HG03571 (cell line): ENCODE measurements around the gene FANCG.

ENCODE experiments used
- ATAC-seq: cut with Tn5 transposase; IDR thresholded peaks from one replicate; pipeline ENCODE4 v1.9.1; 2021; ENCODE audit not compliant: unreplicated experiment

The FANCG gene

DNA sequence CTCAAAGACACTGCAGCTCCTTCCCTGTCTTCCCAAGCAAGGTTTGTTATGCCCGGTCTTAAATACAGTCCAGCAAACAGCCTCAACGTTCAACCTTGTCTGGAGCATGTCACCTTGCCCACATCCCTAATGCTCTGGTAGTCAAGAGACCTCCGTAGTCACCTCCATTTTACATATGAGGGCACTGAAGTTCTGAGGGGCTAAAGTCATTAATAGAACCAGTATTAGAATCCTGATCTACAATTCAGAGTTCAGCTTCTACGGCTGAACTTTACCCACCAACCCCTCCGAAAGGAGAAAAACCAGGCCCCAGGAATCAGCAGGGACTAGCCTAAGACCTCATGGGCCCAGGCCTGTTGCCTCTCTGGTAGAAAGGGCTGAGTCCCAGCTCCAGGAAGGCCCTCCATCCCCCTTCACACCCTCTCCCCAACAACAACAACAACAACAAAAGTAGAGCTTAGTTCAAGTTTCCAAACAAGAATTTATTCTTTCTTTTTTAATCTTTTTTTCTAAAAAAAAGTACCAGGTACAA, 24.0 kb upstream of the FANCG start:
- no peak for ATAC-seq

GRCh38 chr9:35102769-35103659, 23.3 kb upstream of the FANCG start, which contains the start of gene STOML2:
TSS of gene STOML2 (minus strand) at chr9:35103131. CDS start at chr9:35103094, 37 bp downstream.
- ATAC-seq: peak; percentile 85

- ATAC-seq: peak; percentile 2
These were observed 22.7 kb upstream of the FANCG start for GRCh38 chr9:35102465-35102768.

GRCh38 chr9:35097573-35097972, 17.8 kb upstream of the FANCG start:
- no peak for ATAC-seq

- peak; percentile 79 for ATAC-seq
These were observed 16.5 kb upstream of the FANCG start, which contains the start of gene PIGO for GRCh38 chr9:35096035-35096849. TSS of gene PIGO (minus strand) at chr9:35096591. CDS start at chr9:35095565, 1,026 bp downstream.

DNA sequence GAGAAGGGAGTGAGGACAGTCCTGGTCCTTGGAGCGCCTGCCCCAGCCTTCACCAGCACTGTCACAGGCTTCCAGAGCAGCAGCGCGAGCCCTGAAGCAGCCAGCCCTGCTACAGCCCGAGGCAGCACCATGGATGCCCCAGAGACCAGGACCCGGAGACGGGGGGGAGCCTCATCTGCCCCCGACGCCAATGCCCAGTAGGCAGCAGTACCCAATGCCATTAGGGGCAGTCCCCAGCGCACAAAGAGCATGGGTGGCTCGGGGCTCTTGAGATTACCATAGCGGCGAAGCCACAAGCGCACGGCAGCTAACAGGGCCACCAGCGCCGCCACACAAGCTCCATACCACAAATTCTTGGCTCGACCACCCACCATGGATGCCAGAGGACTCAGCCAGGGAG, 11.8 kb upstream of the FANCG start:
- no peak for ATAC-seq

DNA sequence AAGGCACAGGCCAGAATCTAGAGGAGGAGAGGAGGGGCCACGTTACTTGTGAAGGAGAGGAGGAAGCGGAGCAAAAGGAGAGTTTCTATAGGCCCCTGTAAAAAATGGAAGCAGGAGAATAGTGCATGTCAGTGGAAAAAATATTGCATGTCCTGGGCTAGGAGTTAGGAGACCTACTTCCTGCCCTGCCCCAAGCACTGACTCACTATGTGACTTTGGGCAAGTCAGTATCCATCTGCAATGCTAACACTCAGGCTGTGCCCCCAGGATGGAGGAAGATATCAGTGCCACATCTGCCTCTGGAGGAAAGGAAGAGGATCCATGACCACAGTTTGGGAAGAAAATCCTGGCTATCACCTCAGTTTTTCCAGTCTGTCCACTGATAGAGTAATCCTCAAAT, 9.7 kb upstream of the FANCG start:
- no peak for ATAC-seq

DNA sequence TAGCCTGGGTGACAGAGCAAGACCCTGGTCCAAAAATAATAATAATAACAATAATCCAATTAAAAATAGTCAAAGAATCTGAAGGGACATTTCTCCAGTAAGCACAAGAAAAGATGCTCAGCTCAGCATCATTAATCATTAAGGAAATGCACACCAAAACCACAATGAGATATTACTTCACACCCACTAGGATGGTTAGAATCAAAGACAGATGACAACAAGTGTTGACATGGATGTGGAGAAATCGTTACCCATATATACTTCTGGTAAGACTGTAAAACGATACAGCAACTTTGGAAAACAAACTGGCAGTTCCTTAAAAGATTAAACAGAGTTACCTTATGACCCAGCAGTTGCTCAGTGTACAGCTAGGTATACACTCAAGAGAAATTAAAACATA, 5.3 kb upstream of the FANCG start:
- ATAC-seq: no peak

DNA sequence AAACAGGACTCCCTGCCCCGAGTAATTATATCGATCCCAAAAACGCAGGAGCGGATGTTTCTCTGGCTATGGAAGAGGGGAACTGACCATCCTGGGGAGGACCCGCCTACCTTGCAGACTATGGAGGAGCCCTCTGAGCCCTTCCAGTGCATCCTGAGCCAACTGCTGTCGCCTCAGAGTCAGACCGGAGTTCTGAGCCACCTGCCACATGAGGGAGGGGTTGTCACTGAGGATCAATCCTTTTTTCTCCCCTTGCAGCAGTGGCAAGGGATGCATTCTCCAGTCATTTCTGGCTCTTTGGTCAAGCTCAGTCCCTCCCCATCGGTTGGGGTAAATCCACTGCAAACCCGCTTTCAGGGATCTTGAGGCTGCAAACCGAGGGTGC, 709 bp downstream of the FANCG start:
- ATAC-seq: no peak

GRCh38 chr9:35078066-35078465, 1.7 kb downstream of the FANCG start:
- no peak for ATAC-seq

GRCh38 chr9:35076848-35077247, 2.9 kb downstream of the FANCG start:
- no peak for ATAC-seq

- ATAC-seq: no peak
These were observed 4.4 kb downstream of the FANCG start for GRCh38 chr9:35075358-35075757.

- no peak for ATAC-seq
These were observed 5.0 kb downstream of the FANCG start for GRCh38 chr9:35074791-35075190.

GRCh38 chr9:35074141-35074540, 5.6 kb downstream of the FANCG start:
- no peak for ATAC-seq

DNA sequence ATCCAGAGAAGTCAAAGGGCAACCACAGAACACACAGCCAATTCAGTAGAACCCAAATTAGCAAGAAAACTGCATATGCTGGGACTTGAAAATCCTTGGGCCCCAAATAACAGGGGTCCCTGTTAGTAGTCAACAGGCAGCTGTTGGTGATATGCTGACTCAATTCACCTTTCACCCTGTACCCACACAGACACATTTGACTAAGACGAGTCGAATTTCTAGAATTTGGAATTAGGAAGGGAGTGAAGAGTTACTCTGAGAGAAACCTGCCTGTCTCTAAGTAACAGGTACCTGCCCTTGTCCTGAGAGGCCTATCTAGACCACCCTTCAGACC, 6.5 kb downstream of the FANCG start:
- no peak for ATAC-seq

DNA sequence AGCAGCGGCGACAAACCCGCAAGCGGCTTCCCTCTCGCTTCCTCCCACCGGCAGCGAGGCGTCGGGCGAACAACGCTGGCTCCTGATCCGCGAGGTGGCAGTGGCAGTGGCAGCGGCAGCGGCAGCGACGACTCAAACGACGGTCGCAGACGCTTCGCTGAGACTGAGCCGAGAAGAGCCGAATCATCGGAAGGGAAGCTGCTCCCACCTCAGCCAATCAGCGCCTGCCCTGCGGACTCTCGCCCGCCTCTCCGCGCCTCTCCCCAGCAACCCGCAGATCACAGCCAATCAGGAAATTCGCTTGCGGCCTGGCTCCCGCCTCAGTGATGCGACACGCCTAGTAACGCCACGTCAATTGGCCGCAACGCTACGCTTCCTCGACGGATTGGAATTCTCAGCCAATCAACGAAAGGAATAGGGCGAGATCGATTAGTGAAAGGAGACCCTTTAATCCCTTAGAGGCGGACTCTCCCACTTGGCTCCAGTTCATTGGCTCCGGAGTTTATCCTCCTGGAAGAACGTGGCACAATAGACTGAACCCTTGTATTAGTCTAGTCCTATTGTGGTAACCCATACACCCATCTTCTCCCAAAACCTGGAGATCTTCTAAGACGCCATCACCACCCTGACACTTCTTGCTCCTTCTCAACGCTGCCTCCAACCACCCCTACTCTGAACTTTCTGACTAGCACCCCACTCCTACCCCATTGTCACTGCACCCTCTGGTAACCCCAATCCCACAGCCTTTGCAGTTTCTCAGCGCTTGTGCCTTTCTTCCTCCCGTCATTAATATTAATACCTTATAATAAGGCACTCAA, 7.1 kb downstream of the FANCG start, which contains the start of gene VCP:
Gene VCP (minus strand): TSS at position 165 of the 818 bp plus-strand sequence. CDS start 272 bp downstream, outside the sequence.
- peak; percentile 83 for ATAC-seq

DNA sequence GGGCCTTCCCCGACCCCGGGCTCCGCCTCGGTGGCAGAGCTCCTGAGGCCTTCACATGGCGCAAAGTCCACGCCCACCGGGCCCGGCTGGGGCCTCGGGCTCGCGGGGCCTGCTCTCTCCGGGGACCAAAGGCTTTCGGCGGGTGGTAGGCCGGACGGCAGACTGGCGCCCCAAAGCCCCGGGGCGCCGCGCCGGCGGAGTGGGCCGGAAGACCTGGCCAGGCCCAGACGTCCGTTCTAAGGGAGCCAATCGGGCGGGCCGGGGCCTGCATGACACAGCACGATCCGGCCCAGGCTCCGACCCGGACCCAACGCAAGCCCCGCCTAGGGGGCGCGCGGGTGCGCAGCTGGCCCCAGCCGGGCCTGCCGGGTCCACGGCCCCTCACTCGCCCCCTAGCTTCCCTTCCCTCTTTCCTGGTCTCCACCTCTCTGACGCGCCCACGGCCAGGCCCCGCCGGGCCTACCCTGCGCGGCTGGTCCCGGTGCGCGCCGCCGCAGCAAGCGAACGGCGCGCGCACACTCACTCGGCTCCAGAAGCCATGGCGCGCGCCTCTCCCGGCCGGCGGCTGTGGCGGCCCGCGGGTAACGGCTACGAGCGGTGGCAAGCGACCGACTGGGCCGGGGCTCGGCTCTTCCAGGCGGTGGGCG, 7.8 kb downstream of the FANCG start:
- ATAC-seq: peak; percentile 44

- no peak for ATAC-seq
These were observed 8.6 kb downstream of the FANCG start for GRCh38 chr9:35070823-35071813.

DNA sequence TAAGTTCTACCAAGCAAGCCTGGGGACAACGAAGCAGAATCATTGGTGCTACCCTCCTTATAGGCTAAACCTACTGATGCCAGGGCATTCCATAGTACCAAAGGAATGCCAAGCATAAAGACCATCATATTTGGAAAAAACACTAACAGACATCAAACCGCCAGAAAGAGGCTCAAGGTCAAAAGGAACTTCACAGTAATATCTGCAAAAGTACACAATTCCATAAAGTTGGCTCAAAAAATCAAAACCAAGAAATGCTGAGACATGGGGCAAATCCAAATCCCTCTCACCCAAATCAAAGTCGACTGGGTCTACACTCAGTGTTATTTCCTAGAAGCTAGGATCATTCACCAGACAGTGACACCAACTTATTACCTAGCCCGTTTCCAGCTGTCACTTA, 10.7 kb downstream of the FANCG start:
- no peak for ATAC-seq
